Right atrium auricular region (tissue), 2 donors: ENCODE measurements around the gene MYL4. TPM values are rescaled to one million over a fixed set of nuclear protein-coding genes. Genes with fewer than 3 reads are reported as not detected.
"Not testable (repeated sequence)": the region's sequence is repeated elsewhere in the genome, so short reads cannot be mapped to it uniquely, and the experiment has no call there.

ENCODE experiments used
- DNase-seq: peaks from one replicate; pipeline ENCODE4 v3.0.0-alpha.2; 2019; ENCODE audit warnings: low spot score
- H3K27ac ChIP-seq, 2 donors: fragments of 200-600 bp; sonication (generic); 1 replicate in 1 of 2; 2 replicates in 1 of 2; pipeline ENCODE4 v1.5.1; 2016 to 2019
- H3K27me3 ChIP-seq, 2 donors: fragments of 200-600 bp; sonication (generic); one replicate each; pipeline versions ENCODE4 v1.5.1 to v1.6.0; 2017 to 2019
- H3K36me3 ChIP-seq: fragments of 200-600 bp; sonication (generic); one replicate; pipeline ENCODE4 v1.5.1; 2016
- H3K4me1 ChIP-seq, 2 donors: fragments of 200-600 bp; sonication (generic); one replicate each; pipeline versions ENCODE4 v1.5.1 to v1.6.0; 2017 to 2019
- H3K4me3 ChIP-seq, 2 donors: fragments of 200-600 bp; sonication (generic); 1 replicate in 1 of 2; 2 replicates in 1 of 2; pipeline ENCODE4 v1.5.1; 2017 to 2019; ENCODE audit warnings: mild to moderate bottlenecking in 1 of 2, moderate library complexity in 1 of 2
- H3K9me3 ChIP-seq, 2 donors: fragments of 200-600 bp; sonication (generic); one replicate each; pipeline ENCODE4 v1.5.1; 2019
- total RNA-seq, 2 donors: library from RNA; depleted of rRNA; stranded (reverse); fragments of >200 nt; gene quantifications; one replicate each; pipeline ENCODE4 v1.1.0, GENCODE V29; 2016
- TF ChIP-seq, protein P1 (sequence below), 2 donors: fragments of 200-600 bp; sonication (generic); IDR thresholded peaks; one replicate each; pipeline ENCODE4 v1.5.1; 2019; ENCODE audit warnings: antibody characterized with exemption in 2 of 2

MYL4 gene
- total RNA-seq, 2 donors from 2014 or later = 3,895 to 5,829 TPM

DNA sequence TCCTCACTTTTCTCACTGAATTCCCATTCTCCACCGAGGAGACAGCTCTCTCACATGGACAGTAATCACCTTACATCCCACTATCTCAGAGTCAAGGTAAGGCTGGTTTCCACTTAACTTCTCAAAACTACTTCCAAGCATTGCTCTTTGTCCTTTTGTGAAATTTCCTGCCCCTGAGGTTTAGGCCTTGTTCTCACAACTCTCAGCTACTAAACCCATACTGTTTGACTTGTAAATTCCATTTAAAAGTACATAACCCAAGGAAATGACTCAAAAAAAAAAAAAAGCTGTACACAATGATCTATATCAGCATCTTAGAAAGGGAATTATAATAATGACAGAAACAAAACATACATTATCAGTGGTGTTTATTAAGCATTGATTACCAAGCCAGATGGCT, 28.8 kb upstream of the MYL4 start:
- H3K9me3 ChIP-seq = no peaks in the 10 kb centered on the region
- H3K4me3 ChIP-seq = no peak overlapping the region
- no peaks in the 10 kb centered on the region for H3K27me3 ChIP-seq
- H3K27ac ChIP-seq = no peak overlapping the region
- H3K4me1 ChIP-seq = peaks cover 0 to 44% of the 10 kb centered on the region in 2 donors
- no peak for DNase-seq
- TF ChIP-seq, protein P1, sequence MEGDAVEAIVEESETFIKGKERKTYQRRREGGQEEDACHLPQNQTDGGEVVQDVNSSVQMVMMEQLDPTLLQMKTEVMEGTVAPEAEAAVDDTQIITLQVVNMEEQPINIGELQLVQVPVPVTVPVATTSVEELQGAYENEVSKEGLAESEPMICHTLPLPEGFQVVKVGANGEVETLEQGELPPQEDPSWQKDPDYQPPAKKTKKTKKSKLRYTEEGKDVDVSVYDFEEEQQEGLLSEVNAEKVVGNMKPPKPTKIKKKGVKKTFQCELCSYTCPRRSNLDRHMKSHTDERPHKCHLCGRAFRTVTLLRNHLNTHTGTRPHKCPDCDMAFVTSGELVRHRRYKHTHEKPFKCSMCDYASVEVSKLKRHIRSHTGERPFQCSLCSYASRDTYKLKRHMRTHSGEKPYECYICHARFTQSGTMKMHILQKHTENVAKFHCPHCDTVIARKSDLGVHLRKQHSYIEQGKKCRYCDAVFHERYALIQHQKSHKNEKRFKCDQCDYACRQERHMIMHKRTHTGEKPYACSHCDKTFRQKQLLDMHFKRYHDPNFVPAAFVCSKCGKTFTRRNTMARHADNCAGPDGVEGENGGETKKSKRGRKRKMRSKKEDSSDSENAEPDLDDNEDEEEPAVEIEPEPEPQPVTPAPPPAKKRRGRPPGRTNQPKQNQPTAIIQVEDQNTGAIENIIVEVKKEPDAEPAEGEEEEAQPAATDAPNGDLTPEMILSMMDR (IDR thresholded peaks at IDR 0.05) = no peak
- H3K36me3 ChIP-seq = peaks cover 18% of the 10 kb centered on the region

DNA sequence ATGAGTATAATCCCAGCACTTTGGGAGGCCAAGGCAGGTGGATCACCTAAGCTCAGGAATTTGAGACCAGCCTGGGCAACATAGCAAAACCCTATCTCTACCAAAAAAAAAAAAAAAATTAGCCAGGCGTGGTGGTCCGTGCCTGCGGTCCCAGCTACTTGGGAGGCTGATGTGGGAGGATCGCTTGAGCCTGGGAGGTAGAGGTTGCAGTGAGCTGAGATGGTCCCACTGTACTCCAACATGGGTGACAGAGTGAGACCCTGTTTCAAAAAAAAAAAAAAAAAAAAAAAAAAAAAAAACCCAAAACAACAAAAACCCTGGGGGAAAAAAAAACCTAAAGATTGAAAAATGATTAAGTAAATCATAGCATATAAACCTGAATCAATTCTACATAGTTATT, 28.2 kb upstream of the MYL4 start:
- peaks cover 0 to 48% of the 10 kb centered on the region in 2 donors for H3K4me1 ChIP-seq
- peaks cover 18% of the 10 kb centered on the region for H3K36me3 ChIP-seq
- DNase-seq, H3K27ac ChIP-seq, H3K9me3 ChIP-seq, H3K27me3 ChIP-seq, H3K4me3 ChIP-seq: not testable (repeated sequence)

DNA sequence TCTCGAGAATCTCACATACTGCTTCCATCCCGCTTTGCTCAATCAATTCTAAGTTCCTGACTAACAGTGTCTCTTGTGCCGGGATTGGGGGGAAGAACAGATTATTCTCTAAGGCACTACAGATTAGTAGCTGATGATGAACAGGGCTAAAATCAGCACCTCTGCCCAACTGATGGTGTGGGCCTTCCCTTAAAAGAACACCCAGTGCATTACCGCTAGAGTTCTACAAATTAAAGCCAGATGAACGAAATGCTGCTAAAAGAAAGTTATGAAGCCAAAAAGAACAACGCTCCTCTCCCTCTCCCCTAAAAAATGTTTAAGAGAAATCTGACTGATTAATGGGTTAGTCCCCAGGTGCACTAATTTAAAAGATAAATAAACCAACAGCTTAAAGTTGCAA, 24.5 kb upstream of the MYL4 start:
- H3K27me3 ChIP-seq = no peaks in the 10 kb centered on the region
- no peak for DNase-seq
- no peak overlapping the region for H3K27ac ChIP-seq
- H3K4me3 ChIP-seq = no peak overlapping the region
- H3K4me1 ChIP-seq = peaks cover 0 to 64% of the 10 kb centered on the region in 2 donors
- no peaks in the 10 kb centered on the region for H3K9me3 ChIP-seq
- peaks cover 10% of the 10 kb centered on the region for H3K36me3 ChIP-seq
- TF ChIP-seq, protein P1 (IDR thresholded peaks at IDR 0.05) = no peak

DNA sequence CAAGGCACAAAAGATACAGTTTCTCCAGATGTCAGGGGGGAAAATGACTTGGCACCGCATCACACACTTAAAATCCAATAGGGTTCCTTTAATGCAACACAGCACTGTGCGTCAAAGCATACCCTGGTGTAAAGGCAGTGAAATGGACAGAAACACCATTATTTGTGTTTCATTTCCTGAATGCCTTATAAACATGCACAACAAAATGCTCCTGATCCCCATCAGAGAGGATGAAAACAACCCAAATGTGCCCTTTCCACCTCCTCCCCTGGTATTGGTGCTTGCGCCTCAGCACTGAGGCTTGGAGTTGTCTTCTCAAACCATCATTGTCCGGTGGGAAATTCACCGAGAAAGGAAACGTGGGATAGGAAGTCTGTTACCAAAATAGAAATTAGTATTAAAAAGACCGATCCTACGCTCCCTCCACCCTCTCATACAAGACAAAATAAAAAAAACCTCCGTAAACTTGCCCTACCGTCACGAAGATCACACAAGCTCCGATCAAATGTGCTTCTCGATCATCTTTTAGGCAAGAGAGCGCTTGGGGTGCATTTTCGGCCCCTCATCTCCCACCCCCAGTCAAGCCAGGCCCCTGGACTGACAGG, 20.8 kb upstream of the MYL4 start:
- peaks cover 0 to 46% of the 10 kb centered on the region in 2 donors for H3K4me1 ChIP-seq
- TF ChIP-seq, protein P1 (IDR thresholded peaks at IDR 0.05) = no peak

DNA sequence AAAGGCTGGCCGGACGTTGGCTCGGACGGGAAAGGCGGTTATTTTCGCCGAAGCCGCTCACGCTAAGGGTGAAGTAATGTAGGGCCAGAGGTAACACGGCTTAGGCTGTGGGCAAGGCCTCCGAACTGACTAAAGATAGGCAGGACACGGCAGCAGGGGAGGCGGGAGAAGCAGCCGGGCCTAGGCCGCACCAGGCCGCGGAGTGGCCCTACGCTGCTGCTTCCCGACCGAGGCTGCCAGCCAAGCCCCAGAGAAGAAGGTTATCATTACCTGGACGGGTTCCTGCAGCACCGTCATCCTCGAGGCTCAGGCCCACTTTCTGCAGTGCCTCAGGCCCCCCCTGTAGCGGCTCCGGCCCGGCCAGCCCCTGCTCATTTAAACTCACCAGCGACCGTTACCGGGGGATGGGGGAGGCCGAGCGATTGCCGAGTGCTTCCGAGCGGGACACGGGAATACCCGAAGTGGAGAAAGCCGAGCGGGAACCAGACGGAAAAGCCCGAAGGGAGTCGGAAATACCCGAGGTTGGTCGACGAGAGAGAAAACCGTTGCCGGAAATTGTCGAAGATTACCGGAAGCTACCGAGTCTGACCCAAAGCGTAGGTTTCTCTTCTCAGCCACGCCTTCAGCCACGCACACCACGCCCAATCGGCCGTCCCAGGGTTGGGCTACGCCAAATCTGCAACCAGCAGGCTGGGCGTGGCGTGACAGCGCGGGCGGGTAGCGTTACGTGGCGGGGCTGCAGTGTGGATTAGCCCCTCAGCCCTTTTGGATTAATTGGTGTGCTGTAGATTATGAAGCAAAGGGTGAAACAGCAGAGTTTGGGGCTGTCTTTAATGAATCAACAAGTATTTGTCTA, 20.0 kb upstream of the MYL4 start, which contains the start of gene CDC27:
Gene CDC27, minus strand, starts transcription at position 420 of the 856 bp plus-strand sequence. Its CDS starts 123 bp downstream, at position 297.
- Histone ChIP-seq H3K36me3 (no peaks in the 10 kb centered on the region), H3K27me3 (no peaks in the 10 kb centered on the region)

More for the DNA sequence above, 20.8 kb upstream of the MYL4 start:
- Histone ChIP-seq H3K27me3 (no peaks in the 10 kb centered on the region), H3K36me3 (no peaks in the 10 kb centered on the region), H3K9me3 (no peaks in the 10 kb centered on the region), H3K4me3 (peak overlapping the region; percentile 80 to 83), H3K27ac (peak overlapping the region; percentile 98 to 99)
- no peak for DNase-seq

More for the DNA sequence above, 20.0 kb upstream of the MYL4 start, which contains the start of gene CDC27:
- Histone ChIP-seq H3K9me3 (no peaks in the 10 kb centered on the region), H3K4me1 (peaks cover 0 to 39% of the 10 kb centered on the region in 2 donors), H3K4me3 (peak within 1 kb of the TSS; percentile 80 to 83), H3K27ac (peak within 1 kb of the TSS; percentile 98 to 99)
- DNase-seq = peak; percentile 98
- TF ChIP-seq, protein P1 (IDR thresholded peaks at IDR 0.05) = no peak
